ENCODE measurements around the gene CCM2L.

- TF ChIP-seq, protein P1, sequence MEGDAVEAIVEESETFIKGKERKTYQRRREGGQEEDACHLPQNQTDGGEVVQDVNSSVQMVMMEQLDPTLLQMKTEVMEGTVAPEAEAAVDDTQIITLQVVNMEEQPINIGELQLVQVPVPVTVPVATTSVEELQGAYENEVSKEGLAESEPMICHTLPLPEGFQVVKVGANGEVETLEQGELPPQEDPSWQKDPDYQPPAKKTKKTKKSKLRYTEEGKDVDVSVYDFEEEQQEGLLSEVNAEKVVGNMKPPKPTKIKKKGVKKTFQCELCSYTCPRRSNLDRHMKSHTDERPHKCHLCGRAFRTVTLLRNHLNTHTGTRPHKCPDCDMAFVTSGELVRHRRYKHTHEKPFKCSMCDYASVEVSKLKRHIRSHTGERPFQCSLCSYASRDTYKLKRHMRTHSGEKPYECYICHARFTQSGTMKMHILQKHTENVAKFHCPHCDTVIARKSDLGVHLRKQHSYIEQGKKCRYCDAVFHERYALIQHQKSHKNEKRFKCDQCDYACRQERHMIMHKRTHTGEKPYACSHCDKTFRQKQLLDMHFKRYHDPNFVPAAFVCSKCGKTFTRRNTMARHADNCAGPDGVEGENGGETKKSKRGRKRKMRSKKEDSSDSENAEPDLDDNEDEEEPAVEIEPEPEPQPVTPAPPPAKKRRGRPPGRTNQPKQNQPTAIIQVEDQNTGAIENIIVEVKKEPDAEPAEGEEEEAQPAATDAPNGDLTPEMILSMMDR (IDR thresholded peaks at IDR 0.05): no peak
- no peak for TF ChIP-seq POLR2A (IDR thresholded peaks at IDR 0.05)
Measured at GRCh38 chr20:31996996-31997395, 13.2 kb upstream of the CCM2L start.

Measured in adrenal gland (tissue), 5 donors.